Measurements from ENCODE around the gene NEBL. TPM values are rescaled to one million over a fixed set of nuclear protein-coding genes. Genes with fewer than 3 reads are reported as not detected.
A peak's percentile ranks its signal among the peaks of the same experiment; 100 is the strongest.

Gene NEBL
- total RNA-seq, 1 donor from 2014 or later, result 2.0 TPM

- no peaks in the 10 kb centered on the region for H3K36me3 Mint-ChIP-seq (ENCODE audit: low read depth)
- DNase-seq (ENCODE audit: low spot score), result no peak
- peaks cover 1% of the 10 kb centered on the region for H3K27me3 Mint-ChIP-seq (ENCODE audit: low read depth)
- H3K4me3 Mint-ChIP-seq (ENCODE audit: unreplicated experiment), result no peak overlapping the region
- peaks cover 2% of the 10 kb centered on the region for H3K4me1 Mint-ChIP-seq (ENCODE audit: low read depth)
- TF ChIP-seq CTCF (IDR thresholded peaks at IDR 0.05), result no peak
- H3K27ac Mint-ChIP-seq (ENCODE audit: unreplicated experiment), result no peak overlapping the region
- H3K9me3 Mint-ChIP-seq (ENCODE audit: low read depth), result peaks cover 7% of the 10 kb centered on the region
Observed at GRCh38 chr10:20903635-20904390, 6.7 kb upstream of the NEBL start.

GRCh38 chr10:20901110-20901509 lies 4.0 kb upstream of the NEBL start:
- no peak overlapping the region for H3K27ac Mint-ChIP-seq (ENCODE audit: unreplicated experiment)
- TF ChIP-seq CTCF (IDR thresholded peaks at IDR 0.05), result no peak
- no peak overlapping the region for H3K4me3 Mint-ChIP-seq (ENCODE audit: unreplicated experiment)
- H3K27me3 Mint-ChIP-seq (ENCODE audit: low read depth), result no peaks in the 10 kb centered on the region
- no peak for DNase-seq (ENCODE audit: low spot score)
- no peaks in the 10 kb centered on the region for H3K36me3 Mint-ChIP-seq (ENCODE audit: low read depth)
- peaks cover 7% of the 10 kb centered on the region for H3K9me3 Mint-ChIP-seq (ENCODE audit: low read depth)
- H3K4me1 Mint-ChIP-seq (ENCODE audit: low read depth), result peaks cover 14% of the 10 kb centered on the region

- peak overlapping the region; percentile 4 for H3K27ac Mint-ChIP-seq (ENCODE audit: unreplicated experiment)
- TF ChIP-seq CTCF (IDR thresholded peaks at IDR 0.05), result no peak
- no peaks in the 10 kb centered on the region for H3K36me3 Mint-ChIP-seq (ENCODE audit: low read depth)
- no peaks in the 10 kb centered on the region for H3K27me3 Mint-ChIP-seq (ENCODE audit: low read depth)
- H3K4me3 Mint-ChIP-seq (ENCODE audit: unreplicated experiment), result no peak overlapping the region
- H3K9me3 Mint-ChIP-seq (ENCODE audit: low read depth), result no peaks in the 10 kb centered on the region
- no peak for DNase-seq (ENCODE audit: low spot score)
- H3K4me1 Mint-ChIP-seq (ENCODE audit: low read depth), result peaks cover 14% of the 10 kb centered on the region
Observed at GRCh38 chr10:20898866-20899535, 1.9 kb upstream of the NEBL start.

- Mint-ChIP-seq H3K36me3 (ENCODE audit: low read depth) (no peaks in the 10 kb centered on the region), H3K27ac (ENCODE audit: unreplicated experiment) (no peak overlapping the region), H3K9me3 (ENCODE audit: low read depth) (no peaks in the 10 kb centered on the region), H3K27me3 (ENCODE audit: low read depth) (peaks cover 6% of the 10 kb centered on the region), H3K4me3 (ENCODE audit: unreplicated experiment) (no peak overlapping the region), H3K4me1 (ENCODE audit: low read depth) (peaks cover 14% of the 10 kb centered on the region)
- TF ChIP-seq CTCF (IDR thresholded peaks at IDR 0.05), result no peak
- DNase-seq (ENCODE audit: low spot score), result no peak
Observed at GRCh38 chr10:20893297-20893696, 3.8 kb downstream of the NEBL start.

GRCh38 chr10:20892796-20893195 lies 4.3 kb downstream of the NEBL start:
- Mint-ChIP-seq H3K4me3 (ENCODE audit: unreplicated experiment) (no peak overlapping the region), H3K36me3 (ENCODE audit: low read depth) (no peaks in the 10 kb centered on the region), H3K27me3 (ENCODE audit: low read depth) (peaks cover 6% of the 10 kb centered on the region), H3K9me3 (ENCODE audit: low read depth) (no peaks in the 10 kb centered on the region), H3K4me1 (ENCODE audit: low read depth) (peaks cover 10% of the 10 kb centered on the region), H3K27ac (ENCODE audit: unreplicated experiment) (no peak overlapping the region)
- TF ChIP-seq CTCF (IDR thresholded peaks at IDR 0.05), result no peak
- no peak for DNase-seq (ENCODE audit: low spot score)

Data from chondrocyte (in vitro differentiated cells).